ENCODE data around the gene AFDN. TPM values are rescaled to one million over a fixed set of nuclear protein-coding genes. Genes with fewer than 3 reads are reported as not detected.

Gene AFDN
- total RNA-seq, 1 experiment from 2014 or later, result 47.6 TPM

GRCh38 chr6:167794161-167795157 is 32.3 kb upstream of the AFDN start:
- DNase-seq (ENCODE audit: low read depth), result no peak

GRCh38 chr6:167795321-167795811 is 31.3 kb upstream of the AFDN start:
- no peak for DNase-seq (ENCODE audit: low read depth)

GRCh38 chr6:167795874-167796191 is 30.9 kb upstream of the AFDN start:
- no peak for DNase-seq (ENCODE audit: low read depth)

DNA sequence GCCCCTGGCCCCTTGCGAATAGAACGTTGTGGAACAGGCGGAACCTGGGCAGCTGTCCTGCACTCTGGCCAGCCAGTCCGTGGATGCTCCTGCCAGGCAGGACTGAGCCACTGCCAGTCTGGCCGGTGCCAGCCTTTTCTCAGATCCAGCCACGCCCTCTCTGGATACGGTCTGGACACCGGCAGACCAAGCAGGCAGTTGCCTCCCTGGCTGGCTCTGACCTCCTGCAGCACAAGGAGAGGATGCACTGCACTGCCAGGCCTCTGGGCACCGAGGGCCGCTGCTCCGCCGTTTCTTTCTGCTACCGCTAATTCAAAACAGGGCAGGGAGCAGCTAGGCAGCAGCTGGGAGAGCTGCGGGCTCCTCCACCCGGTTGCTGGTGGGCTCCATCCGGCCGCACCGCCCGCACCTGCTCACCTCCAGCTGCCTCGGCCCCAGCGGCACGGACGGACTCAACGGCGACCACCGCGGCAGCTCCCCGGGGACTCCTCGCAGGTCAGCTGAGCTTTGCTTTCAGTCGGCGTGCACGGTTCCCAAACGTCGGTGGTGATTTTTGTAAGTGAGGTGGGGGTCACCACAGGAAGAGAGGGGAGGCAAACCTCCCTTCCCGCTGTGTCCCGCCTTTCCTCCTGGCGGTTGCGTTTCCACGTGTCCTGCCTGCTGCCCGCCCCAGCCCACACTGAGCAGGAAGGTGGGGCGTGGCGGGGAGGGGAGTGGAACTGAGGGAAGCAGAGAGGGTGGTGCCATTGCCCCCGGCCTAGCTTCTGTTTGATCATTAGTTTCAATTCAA is 30.3 kb upstream of the AFDN start:
- no peak for DNase-seq (ENCODE audit: low read depth)

DNA sequence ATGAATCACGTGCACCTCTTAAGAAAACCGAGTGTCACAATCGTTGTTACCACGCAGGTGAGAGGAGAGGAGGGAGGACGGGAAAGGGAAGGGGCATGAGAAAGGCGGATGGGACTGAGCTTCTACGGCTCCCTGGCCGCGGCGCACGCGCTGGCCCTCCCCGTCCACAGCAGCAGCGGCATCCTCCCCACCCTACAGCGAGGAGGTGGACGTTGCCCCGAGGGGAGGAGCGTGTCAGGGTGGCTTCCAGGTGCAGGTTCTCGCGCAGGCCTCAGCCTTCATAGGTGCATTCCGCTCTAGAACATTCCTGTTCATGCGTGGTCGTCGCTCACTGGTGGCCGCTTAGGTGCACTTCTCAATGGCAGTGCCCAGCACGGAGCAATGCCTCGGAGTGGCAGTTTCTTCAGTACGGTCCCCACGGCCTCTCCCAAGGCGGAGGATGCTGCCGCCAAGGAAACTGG is 29.7 kb upstream of the AFDN start:
- DNase-seq (ENCODE audit: low read depth), result no peak

DNA sequence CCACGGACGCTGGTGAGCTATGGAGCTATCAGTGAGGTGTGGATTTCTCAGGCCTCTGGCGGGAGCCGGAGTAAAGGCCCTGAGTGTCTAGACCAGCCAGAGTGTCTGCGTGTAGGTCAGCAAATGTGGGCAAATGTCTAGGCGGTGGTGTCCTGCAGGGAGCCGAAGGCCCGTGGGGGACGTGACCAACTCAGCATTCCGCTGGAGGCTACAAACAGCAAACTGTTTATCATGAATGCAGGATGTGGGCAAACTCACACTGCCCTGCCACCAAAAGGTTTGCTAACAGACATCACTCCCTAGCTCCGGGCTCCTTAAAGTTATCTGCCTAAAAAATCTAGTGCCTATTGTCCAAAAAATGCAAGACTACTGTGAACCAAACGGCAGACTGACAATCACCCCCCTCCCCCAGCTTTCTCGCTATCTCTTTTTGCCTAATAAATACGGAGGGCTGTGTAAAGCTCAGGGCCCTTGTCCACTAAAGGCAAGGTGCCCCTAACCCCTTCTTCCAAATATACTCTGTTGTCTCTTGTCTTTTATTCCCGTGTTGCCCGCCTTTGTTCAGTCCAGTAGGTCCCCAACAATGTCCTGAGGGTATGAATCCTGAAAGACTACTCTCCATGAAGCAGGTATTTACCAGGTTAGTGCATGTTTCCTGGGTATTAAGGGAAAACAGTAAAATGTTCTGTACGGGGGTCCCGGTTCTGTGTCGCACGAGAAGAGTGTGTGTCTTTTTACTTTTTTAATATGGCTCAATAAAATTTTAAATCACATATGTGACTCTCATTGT is 29.0 kb upstream of the AFDN start:
- DNase-seq (ENCODE audit: low read depth), result no peak

DNA sequence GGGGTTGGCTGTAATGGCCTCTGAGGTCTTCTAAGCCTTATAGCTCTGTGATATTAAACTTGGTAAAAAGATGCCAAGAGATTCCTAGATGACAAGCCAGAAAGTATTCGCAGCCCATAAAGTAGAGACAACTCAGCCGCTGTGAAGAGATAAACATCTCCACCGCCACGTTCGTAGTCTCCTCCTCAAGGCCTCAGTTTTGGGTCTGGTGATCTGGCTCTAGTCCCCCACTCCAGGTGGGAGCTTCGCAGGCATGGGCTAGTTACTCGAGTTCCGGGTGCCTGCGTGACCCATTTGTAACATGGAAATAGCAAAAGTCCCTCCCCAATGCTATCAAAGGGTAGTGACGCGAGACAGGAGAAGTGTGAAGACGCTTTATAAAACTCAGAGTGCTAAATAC is 28.3 kb upstream of the AFDN start:
- DNase-seq (ENCODE audit: low read depth), result no peak

GRCh38 chr6:167799033-167799821 is 27.5 kb upstream of the AFDN start:
- DNase-seq (ENCODE audit: low read depth), result no peak

- DNase-seq (ENCODE audit: low read depth), result no peak
Observed at GRCh38 chr6:167800549-167800948, 26.2 kb upstream of the AFDN start.

DNA sequence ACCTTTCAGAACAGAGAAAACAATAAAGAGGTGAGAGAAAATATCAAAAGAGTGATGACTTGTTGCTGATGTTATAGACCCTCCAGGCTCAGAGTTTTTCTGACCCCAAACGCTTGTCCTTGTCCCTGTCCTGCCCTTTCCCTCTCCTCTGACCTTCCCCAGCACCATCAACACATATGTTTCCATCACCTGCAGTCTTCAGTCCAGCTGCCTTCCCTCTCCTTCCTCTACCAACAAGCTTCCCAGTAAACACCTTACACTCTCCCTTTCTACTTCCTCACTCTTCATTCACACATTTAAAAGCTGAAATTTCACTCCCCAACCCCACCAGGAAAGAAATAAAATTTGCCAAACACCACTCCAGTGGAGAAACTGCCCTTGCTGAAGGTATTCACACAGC is 25.4 kb upstream of the AFDN start:
- DNase-seq (ENCODE audit: low read depth), result no peak

GRCh38 chr6:167802339-167802738 is 24.4 kb upstream of the AFDN start:
- no peak for DNase-seq (ENCODE audit: low read depth)

DNA sequence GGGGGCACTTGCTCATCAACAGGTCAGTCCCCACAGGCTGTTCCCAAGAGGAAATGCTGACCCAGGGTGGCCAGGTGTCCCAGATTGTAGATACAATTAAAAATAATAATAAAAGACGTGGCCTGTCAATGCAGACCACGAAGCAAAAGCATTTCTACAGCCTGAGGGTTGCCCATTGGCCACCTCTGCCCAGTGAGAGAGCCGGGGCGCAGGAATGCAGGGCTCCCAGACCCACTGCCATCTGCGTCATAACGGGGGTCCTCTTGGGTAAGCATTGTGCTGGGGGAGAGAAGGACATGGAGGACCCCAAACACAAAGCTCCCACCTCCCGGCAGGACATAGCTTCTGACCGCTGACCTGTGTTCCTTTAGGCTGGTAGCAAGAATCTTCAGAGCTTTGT is 22.9 kb upstream of the AFDN start:
- DNase-seq (ENCODE audit: low read depth), result no peak

DNA sequence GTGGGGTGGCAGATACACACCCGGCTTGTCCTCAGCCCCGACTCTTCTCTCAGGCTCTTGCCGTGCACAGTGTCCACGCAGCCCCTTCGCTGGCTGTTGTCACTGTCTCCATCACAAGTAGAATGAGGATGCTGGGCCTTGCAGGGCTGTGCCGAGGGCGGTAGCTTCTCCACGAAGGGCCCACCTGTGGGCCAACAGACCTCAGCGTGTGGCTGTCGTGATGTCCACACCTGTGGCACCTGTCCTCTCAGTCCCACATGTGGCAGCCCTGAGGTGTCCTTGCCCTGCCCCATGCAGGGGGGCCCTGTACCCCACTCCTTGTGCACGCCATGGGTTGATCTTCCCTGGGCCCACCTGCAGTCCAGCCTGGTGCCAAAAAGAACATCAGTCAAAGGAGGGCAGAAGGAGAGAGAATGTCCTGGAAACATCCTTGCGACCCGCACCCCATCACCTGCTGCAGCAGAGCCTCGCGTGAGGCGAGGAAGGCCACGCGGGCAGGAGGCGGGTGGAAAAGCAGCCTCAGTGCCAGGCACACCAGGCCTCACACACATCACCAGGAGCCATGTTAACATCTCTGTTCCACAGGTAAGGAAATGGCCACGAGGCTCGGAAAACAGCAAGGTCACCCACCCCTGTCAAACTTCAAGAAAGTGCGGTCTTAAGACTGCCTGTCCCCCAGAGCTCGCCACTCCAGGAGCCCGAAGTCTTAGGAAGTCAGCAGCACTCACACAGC is 22.3 kb upstream of the AFDN start:
- DNase-seq (ENCODE audit: low read depth), result no peak

DNA sequence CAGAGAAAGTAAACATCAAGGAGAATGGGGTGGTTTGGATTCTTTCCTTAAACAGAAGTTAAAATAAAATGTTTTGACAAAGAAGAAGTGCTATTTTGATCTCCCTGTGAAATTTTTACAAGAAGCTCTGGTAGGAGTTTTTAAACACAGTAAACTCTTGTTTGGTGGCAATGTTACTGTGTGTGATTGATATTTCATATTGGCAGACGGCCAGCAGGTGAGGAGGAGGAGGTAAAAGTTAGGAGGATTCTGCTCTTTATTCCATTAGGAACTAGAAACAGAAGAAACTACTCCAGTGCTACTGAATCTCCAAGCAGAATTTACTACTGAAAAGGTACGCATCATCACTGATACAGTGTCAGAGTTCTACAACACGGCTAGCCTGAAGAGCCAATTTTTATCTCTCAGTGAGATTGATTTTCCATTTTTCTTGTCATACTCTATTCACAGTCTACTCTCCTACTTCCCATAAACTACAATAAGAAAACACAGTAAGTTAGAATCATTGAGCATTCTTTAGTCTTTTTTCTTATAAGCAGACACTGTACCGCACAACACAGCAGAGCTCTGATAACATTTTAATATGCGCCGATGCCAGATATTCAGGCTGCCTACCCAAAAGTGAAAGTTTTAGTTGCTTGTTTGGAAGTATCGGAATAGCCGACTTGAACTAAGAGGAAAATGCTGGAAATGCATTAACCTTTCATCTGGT is 21.2 kb upstream of the AFDN start:
- DNase-seq (ENCODE audit: low read depth), result no peak

DNA sequence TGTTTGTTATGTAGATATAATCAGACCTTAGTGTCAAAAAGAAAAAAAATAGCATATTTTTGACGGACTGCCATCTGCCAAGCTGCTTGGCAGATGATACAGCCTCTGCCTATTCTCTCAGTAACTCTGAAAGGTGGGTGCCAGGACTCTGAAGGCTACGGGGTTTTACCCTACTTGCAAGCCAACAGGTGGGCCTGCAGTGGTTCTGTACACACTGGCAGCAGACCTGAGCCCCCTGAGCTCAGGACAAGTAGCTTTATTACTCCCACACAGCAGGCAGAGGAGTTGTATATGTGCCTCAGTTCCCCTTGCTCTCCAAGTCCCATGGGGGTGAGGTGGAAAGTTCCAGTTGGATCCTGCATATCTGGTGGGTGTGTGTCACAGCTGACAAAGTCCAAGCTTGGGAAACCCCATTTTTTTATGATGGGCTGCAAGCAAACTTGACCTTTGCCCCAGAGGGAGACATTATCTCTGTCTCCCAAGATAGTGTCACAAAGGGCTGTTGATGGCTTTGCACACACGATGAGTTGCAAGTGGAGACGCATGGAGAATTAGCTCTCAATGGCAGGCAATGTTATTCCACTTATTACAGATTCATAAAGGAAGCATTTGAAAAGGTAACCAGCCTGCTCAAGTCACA is 20.5 kb upstream of the AFDN start:
- DNase-seq (ENCODE audit: low read depth), result no peak

GRCh38 chr6:167807200-167807599 is 19.5 kb upstream of the AFDN start:
- no peak for DNase-seq (ENCODE audit: low read depth)

DNA sequence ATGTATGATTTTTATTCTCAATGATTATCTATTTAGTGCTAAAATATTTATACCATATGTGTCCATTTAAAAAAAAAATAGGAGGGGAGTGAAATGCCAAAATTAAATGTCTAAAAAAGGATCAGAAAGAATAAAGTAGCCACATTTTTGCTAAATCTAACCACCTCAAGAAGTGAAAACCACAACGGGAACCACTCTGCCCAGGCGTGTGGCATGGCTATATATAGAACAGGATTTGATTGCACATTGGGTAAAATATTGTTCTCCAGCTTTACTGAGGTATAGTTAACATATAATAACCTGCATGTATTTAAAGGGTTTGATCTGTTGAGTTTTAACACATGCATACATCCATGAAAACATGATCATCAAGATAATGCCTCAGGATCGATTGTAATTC is 19.0 kb upstream of the AFDN start:
- DNase-seq (ENCODE audit: low read depth), result no peak

DNA sequence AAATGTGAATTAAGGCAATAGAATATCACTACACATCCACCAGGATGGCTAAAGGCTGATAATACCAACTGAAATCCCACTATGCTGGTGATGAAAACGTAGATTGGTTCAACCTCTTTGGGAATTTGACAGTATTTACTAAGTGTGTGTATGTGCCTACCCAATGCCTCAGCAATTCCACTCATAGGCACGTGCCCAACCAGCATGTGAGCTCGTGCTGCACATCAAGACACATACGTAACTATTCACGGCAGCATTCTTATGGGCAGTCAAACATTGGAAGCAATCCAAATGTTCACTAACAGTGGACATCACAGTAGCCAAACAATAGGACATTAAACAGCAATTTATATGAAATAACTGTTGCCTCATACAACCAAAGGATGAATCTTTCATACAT is 15.7 kb upstream of the AFDN start:
- no peak for DNase-seq (ENCODE audit: low read depth)

Data from HT1080 (cell line).